GM21576 (cell line): Measurements from ENCODE around the gene TTC33.
"Not testable (repeated sequence)": the region's sequence is repeated elsewhere in the genome, so short reads cannot be mapped to it uniquely, and the experiment has no call there.

Experiments
- ATAC-seq: cut with Tn5 transposase; IDR thresholded peaks from one replicate; pipeline ENCODE4 v1.9.1; 2021; ENCODE audit warnings: mild to moderate bottlenecking, moderate library complexity; ENCODE audit not compliant: unreplicated experiment

Gene TTC33

DNA sequence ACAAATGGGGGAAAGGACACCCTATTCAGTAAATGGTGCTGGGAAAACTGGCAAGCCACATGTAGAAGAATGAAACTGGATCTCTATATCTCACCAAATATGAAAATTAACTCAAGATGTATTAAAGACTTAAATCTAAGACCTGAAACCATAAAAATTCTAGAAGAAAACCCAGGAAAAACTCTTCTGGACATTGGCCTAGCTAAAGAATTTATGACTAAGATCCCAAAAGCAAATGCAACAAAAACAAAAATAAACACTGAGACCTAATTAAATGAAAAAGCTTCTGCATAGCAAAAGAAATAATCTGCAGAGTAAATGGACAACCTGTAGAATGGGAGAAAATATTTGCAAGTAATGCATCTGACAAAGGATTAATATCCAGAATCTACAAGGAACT lies 99.7 kb downstream of the TTC33 start:
- not testable (repeated sequence) for ATAC-seq

- ATAC-seq, result no peak
Observed at GRCh38 chr5:40655138-40655537, 100.6 kb downstream of the TTC33 start.

DNA sequence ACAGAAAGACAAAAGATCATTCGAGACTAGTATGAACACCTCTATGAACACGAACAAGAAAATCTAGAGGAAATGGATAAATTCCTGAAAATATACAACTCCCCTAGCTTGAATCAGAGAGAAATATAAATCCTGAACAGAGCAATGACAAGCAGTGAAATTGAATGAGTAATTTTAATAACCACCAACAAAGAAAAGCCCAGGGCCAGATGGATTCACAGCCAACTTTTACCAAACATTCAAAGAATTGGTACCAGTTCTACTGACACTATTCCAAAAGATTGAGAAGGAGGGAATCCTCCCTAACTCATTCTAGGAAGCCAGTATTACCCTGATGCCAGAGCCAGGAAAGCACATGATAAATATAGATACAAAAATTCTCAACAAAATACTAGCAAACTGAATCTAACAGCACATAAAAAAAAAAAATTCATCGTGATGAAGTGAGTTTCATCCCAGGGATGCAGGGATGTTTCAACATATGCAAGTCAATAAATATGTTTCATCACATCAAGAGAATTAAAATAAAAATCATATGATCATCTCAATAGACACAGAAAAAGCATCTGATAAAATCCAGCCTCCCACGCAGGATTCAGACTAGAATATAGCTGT lies 101.3 kb downstream of the TTC33 start:
- ATAC-seq, result no peak

DNA sequence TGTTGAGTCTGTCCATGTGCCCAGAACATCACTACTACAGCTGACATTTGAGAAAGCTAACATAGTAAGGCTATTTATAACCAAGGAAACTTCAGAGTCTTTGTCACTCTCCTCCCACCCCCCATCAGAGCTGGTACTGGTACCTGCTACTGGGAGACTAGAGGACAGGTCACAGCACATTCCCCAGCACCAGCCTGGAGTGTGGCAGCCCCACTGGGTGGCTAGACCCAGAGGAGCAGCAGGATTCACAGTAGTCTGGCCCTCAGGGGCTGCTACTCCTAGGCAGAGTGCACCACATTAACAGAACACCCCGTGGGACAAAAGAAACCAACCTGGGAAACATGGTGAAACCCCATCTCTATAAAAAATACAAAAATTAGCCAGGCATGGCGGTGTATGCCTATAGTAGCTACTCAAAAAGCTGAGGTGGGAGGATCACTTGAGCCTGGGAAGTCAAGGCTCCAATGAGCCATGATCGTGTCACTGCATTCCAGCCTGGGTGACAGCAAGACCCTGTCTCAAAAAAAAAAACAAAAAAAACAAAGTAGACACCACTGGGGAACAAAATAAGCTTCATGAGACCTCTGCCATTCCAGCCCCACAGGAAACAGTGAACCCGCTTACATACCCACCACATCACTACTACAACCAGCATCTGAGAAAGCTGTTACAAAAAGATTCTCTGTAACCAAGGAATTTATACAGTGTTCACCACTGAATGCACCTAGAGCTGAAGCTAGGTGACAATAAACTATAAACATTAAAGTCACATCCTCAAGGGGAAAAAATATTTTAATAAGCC lies 102.3 kb downstream of the TTC33 start:
- ATAC-seq, result no peak

- no peak for ATAC-seq
Observed at GRCh38 chr5:40652441-40653220, 103.1 kb downstream of the TTC33 start.

DNA sequence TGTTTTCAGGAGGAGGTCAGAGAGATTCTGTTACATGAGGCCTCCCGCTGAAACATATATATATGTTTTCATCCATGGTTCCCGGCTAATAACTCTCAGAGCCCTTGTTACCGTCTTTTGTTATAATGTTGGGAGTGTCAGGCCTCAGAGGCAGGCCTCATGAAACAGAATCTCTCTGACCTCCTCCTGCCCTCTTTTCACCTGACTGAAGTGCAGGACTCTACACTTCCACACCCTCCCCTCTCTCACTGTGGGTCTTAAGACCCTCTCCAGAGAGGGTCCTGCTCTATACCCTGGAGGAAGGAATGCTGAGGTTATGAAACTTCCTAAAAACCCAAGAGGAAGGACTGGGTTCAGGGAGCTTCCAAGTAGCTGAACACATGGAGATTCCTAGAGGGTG lies 104.6 kb downstream of the TTC33 start:
- ATAC-seq, result no peak

DNA sequence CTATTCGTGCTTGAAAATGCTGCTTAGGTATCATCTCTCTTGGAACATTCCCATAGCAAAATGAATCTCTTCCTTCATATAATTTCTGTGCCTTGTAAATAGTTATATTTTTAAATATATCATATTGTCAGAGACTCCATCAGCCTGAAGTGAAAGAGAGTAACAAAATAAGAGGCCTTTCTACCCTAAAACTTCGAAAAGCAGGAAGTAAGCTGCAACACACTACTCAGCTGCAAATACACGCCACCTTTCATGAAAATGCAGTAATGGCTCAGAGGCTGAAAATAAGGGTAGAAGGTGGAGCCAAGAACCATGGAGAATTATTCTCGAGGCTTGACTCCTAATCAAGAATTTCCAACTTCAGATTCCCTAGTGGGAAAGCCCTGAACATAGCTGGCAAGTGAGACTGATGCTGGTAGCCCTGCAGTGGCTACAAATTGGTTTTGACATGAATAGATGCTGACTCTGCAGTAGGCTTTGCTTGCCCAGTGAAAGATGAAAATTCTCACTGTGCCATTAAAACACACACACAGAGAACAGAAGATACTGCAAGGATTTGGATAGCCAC lies 106.2 kb downstream of the TTC33 start:
- ATAC-seq, result no peak

DNA sequence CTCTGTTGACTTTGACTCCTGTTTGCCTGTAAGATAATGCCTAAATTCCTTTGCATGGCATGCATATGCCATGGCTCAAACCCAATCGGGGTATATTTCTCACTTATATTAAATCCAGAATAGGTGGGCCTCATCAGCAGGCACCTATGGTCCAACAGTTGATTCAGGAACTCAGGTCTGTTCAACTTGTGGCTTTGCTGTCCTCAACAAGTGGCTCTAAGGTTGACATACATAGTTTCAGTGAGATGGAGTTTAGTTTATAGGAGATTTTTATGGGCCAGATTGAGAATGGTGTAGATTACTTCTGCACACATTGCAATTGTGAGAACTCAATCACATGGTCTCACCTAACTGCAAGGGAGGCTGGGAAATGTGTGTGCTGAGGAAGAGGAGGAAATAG lies 107.6 kb downstream of the TTC33 start:
- no peak for ATAC-seq

DNA sequence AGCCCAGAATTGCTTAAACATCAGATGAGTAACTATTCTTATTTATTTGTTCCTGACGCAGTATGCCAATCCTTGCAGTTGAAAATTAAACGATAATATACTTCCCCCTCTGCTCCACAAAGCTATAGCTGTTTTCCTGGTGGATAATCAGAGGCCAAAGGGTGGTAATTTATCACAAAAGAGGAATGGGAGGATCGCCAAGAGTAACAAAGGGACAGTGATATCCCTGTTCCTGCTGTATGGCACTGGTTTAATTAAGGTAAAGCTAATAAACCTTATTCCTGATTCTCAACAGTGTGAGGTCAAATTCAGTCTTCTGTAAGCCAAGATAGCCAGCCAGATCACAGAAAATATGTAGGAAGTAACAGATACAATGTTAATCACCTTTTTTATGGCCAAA lies 109.5 kb downstream of the TTC33 start:
- ATAC-seq, result no peak

- not testable (repeated sequence) for ATAC-seq
Observed at GRCh38 chr5:40639531-40639930, 116.2 kb downstream of the TTC33 start.

- no peak for ATAC-seq
Observed at GRCh38 chr5:40634593-40634992, 121.2 kb downstream of the TTC33 start.

DNA sequence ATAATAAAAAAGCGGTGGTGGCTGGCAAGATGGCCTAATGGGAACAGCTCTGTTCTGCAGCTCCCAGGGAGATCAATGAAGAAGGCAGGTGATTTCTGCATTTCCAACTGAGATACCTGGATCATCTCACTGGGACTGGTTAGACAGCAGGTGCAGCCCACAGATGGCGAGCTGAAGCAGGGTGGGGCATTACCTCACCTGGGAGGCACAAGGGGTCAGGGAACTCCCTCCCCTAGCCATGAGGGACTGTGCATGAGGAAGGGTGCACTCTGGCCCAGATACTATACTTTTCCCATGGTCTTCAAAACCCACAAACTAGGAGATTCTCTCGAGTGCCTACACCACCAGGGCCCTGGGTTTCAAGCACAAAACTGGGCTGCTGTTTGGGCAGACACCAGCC lies 121.6 kb downstream of the TTC33 start:
- no peak for ATAC-seq

DNA sequence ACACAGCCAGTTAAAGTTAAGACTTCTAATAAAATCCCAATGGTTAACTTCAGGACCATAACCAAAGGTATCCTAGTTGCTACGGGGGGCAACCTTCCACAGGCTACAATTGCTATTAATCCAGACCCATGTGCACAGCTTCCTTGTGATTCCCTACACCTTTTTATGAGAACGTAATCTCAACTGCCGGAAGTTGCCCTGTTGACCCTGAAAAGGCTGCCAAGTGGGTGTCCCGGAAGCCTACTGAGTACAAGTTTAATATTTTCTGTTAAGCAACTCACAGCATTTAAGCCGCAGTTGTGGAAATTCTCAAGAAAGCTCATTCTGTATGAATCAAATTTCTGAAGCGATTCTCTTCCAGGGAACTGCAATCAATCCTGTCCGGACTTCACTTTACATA lies 124.5 kb downstream of the TTC33 start:
- no peak for ATAC-seq

DNA sequence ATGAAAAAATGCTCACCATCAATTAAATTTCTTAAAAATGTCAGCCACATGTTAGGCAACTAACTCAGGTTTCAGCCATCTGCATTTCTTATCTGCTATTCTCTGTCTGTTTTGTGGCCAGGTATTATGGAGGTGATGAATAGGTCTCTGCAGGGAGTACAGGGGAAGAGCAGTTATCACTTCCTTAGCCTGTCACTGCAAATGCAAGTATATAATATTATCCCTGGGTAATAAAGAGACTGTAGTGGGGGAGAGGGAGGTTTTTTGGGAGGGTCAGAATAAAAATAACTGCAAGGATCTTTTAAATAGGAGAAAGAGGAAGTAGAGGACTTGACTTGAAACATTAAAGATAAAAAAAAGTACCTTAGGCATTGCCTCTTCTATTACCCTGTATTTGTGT lies 125.6 kb downstream of the TTC33 start:
- no peak for ATAC-seq

GRCh38 chr5:40628407-40628806 lies 127.4 kb downstream of the TTC33 start:
- no peak for ATAC-seq

- no peak for ATAC-seq
Observed at GRCh38 chr5:40627706-40628105, 128.1 kb downstream of the TTC33 start.

DNA sequence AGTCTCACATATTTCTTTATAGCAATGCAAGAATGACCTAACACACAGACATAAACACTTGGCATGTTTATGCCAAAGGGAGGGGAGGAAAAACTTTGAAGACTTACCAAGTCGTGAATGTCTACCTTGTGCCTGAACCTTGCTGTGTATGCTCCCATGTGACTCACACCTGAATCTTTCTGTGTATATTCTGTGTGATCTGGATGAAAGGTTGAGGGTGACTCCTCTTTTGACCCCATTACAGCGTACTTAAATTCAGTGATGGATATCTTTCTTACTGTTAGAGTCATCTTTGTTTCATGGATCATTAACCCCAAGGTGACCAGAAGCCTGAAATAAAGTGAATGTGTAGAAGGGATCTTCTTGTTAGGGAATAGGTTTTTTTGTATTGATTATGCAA lies 129.0 kb downstream of the TTC33 start:
- ATAC-seq, result no peak

GRCh38 chr5:40623480-40624420 lies 132.0 kb downstream of the TTC33 start:
- no peak for ATAC-seq

DNA sequence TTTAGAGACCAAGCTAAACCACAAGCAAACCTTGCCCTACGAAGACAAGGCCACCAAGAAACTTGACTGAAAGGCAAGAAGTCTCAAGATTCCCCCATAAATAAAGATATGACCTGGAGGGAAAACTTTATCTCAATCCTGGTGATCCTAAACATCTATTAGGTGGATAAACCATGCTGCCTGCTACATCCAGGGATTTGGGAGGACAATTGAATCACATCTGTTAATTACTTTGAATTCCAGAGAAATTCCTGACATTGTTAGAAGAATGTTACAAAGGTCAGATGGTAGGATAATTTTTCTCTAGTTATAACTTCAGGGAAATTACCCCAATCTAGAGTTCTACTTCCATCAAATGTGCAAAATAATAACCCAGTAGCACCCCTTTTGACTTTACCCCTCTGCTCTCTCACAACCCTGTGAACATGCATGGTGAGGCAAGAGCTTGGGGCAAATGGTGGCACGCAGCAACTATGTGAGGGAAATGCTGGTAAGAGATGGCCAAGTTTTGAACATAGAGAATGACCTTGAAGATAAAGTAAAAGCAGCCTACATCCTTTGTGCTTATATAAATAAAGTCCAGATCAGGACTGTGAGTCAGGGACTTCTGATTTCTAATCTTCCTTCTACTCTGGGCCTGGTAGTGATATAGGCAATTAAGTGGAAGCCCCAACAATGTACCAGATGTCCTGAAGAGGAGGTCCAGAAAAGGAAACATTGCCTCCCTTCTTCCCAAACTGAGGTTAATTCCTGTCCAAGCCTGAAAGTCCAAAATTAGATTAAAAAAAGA lies 133.1 kb downstream of the TTC33 start:
- no peak for ATAC-seq

DNA sequence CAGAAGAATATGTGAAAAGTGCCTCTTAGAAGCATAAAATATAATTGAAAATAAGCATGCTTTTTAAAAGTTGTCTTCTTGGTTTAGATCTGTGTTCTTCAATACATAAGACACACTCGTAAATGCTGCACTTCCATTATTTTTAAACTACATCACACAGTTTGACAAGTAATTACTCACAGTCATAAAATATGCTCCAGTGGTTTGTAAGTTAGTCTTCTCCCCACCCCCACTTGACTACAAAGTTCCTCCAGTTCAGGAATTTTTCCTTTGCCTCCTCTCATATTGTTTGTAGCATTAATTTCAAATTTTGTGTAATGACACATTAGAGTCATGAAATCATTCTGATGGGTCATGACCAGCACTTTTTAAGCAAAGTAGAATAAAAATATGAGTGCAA lies 136.3 kb downstream of the TTC33 start:
- ATAC-seq, result no peak
